Measurements from ENCODE around the gene EGF. TPM values are rescaled to one million over a fixed set of nuclear protein-coding genes. Genes with fewer than 3 reads are reported as not detected.

EGF gene
- total RNA-seq, 3 donors from 2014 or later, result 1.6 to 2.6 (median 2.5) TPM

DNA sequence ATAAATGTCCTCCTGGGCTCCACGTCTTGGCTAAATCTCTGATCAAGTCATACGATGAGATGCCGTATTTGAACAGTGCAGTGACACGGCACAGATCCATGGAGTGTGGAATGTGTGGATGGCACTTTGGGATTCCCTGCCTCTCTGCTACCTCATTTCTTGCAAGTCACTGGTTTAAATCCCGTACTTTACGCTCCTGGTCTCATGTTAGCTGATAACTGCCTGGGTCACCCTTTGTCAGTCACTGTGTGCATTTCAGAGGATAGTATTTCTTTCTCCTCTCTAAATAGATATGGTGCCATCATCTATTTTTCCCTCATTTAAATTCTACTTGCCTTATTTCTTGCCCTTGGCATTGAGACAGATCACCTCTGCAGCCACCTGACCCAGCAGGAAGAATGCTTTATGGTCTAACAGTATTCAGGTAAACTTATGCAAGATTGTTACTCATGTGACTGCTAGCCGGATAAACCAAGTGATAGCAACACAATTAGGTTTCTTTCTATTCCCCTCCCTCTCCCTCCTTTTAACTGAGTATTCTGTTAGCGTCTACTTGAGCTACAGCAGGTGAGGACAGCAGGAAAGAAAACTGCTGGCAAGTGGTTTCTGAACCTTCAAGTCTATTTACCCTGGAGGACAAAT lies 2.8 kb downstream of the EGF start:
- intact Hi-C loops (cut with DNase I, micrococcal nuclease), result no loop called here
- DNase-seq, result no peak
- Histone ChIP-seq H3K4me1 (ENCODE audit: low read depth) (peaks cover 3% of the 10 kb centered on the region), H3K36me3 (ENCODE audit: low read depth) (no peaks in the 10 kb centered on the region), H3K9me3 (no peaks in the 10 kb centered on the region), H3K4me3 (no peak overlapping the region)
- peak; percentile 67 for ATAC-seq
- TF ChIP-seq, protein P1, sequence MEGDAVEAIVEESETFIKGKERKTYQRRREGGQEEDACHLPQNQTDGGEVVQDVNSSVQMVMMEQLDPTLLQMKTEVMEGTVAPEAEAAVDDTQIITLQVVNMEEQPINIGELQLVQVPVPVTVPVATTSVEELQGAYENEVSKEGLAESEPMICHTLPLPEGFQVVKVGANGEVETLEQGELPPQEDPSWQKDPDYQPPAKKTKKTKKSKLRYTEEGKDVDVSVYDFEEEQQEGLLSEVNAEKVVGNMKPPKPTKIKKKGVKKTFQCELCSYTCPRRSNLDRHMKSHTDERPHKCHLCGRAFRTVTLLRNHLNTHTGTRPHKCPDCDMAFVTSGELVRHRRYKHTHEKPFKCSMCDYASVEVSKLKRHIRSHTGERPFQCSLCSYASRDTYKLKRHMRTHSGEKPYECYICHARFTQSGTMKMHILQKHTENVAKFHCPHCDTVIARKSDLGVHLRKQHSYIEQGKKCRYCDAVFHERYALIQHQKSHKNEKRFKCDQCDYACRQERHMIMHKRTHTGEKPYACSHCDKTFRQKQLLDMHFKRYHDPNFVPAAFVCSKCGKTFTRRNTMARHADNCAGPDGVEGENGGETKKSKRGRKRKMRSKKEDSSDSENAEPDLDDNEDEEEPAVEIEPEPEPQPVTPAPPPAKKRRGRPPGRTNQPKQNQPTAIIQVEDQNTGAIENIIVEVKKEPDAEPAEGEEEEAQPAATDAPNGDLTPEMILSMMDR (IDR thresholded peaks at IDR 0.05), result no peak

DNA sequence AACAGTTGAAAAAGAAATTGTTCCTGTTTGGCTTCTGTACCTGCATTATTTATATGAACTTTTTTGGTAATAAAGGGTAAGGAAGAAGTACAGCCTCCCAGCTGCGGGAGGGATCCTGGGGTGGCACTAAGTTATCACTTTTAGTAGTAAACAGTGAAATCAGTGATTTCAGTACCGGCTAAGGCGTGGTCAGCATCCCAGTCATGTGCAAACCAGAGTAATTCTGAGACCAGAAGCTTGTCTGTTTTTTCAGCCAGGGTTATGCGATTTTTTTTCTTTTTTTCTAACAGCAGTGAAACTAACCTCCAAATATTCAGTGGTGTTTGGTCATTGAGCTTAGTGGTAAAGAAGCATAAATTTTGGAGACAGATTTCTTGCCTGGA lies 3.3 kb downstream of the EGF start:
- DNase-seq (no peak), ATAC-seq (peak; percentile 6)
- TF ChIP-seq, protein P1 (IDR thresholded peaks at IDR 0.05), result no peak
- no peaks in the 10 kb centered on the region for H3K9me3 ChIP-seq
- H3K4me1 ChIP-seq (ENCODE audit: low read depth), result peaks cover 3% of the 10 kb centered on the region
- H3K4me3 ChIP-seq, result no peak overlapping the region
- intact Hi-C loops (cut with DNase I, micrococcal nuclease), result no loop called here
- no peaks in the 10 kb centered on the region for H3K36me3 ChIP-seq (ENCODE audit: low read depth)

DNA sequence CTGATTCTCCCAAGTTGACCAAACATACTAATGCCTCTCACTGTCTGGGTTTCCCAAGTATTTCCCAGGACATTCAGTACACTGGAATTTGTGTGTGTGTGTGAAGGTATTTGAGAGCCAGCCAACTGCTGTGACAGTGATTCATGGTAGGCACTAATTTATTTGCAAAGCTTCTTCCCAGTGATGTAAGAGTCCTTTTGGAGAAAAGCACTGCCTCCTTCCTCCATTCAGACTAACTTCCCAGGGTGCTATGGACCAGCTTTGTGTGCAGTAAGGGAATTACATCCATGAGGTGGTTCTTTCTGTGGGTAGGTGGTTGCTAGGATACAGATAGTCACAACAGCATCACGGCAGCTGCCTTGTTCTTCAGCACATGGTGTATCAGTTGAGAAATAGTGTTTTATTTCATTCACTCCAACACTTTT lies 8.7 kb downstream of the EGF start:
- TF ChIP-seq, protein P1 (IDR thresholded peaks at IDR 0.05), result no peak
- H3K4me3 ChIP-seq, result no peak overlapping the region
- no peaks in the 10 kb centered on the region for H3K9me3 ChIP-seq
- DNase-seq, result no peak
- intact Hi-C loops (cut with DNase I, micrococcal nuclease), result no loop called here
- no peaks in the 10 kb centered on the region for H3K4me1 ChIP-seq (ENCODE audit: low read depth)
- no peaks in the 10 kb centered on the region for H3K36me3 ChIP-seq (ENCODE audit: low read depth)
- no peak for ATAC-seq

DNA sequence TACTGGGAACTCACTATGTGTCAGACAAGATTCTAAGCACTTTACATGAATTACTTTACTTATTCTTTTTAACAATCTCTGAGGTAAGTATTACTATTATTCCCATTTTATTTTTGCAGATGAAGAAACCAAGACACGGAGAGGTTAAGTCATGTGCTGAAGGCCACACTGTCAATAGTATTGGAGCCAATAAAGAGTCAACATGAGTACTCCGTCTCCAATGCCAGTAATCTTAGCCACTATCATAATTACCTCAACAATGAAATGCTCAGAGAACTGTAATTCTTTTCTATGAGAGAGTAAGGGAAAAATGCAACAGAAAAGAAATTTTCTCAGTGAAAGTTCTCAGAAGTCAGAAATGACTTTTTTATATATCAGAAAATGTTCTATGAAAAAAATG lies 12.7 kb downstream of the EGF start:
- Histone ChIP-seq H3K9me3 (no peaks in the 10 kb centered on the region), H3K4me3 (no peak overlapping the region), H3K4me1 (ENCODE audit: low read depth) (no peaks in the 10 kb centered on the region), H3K36me3 (ENCODE audit: low read depth) (no peaks in the 10 kb centered on the region)
- intact Hi-C loops (cut with DNase I, micrococcal nuclease), result no loop called here
- TF ChIP-seq, protein P1 (IDR thresholded peaks at IDR 0.05), result no peak
- ATAC-seq, result no peak
- no peak for DNase-seq

GRCh38 chr4:109928327-109929045 lies 15.8 kb downstream of the EGF start:
- ATAC-seq (no peak), DNase-seq (no peak)
- H3K9me3 ChIP-seq, result no peaks in the 10 kb centered on the region
- intact Hi-C loops (cut with DNase I, micrococcal nuclease), result no loop called here
- no peaks in the 10 kb centered on the region for H3K36me3 ChIP-seq (ENCODE audit: low read depth)
- H3K4me1 ChIP-seq (ENCODE audit: low read depth), result no peaks in the 10 kb centered on the region
- TF ChIP-seq, protein P1 (IDR thresholded peaks at IDR 0.05), result no peak
- H3K4me3 ChIP-seq, result no peak overlapping the region

Measured in mucosa of descending colon (tissue), 3 donors.